Stimulated activated memory B cell treated with anti-CD40 and anti-IgM and Interleukin-4, amounts not matched to agents 10 μg/mL and 1 μg/mL and 100 μg/mL, for 72 hours (primary cell): ENCODE data around the gene PEX12.
"Not testable (repeated sequence)": the region's sequence is repeated elsewhere in the genome, so short reads cannot be mapped to it uniquely, and the experiment has no call there.

ENCODE experiments used
- ATAC-seq: fragments of 150-1000 bp; cut with Tn5 transposase; 2 replicates; pipeline ENCODE4 v1.10.0; 2021
- H3K27ac Mint-ChIP-seq: one replicate; pipeline ENCODE4 v1.8.0; 2022; ENCODE audit warnings: mild to moderate bottlenecking, mixed read lengths
- H3K27me3 Mint-ChIP-seq: one replicate; pipeline ENCODE4 v1.8.0; 2022; ENCODE audit warnings: mixed read lengths
- H3K36me3 Mint-ChIP-seq: one replicate; pipeline ENCODE4 v1.8.0; 2022; ENCODE audit warnings: mixed read lengths
- H3K4me1 Mint-ChIP-seq: one replicate; pipeline ENCODE4 v1.8.0; 2022; ENCODE audit warnings: mixed read lengths
- H3K4me3 Mint-ChIP-seq: one replicate; pipeline ENCODE4 v1.8.0; 2022; ENCODE audit warnings: mild to moderate bottlenecking, moderate library complexity, mixed read lengths
- H3K9me3 Mint-ChIP-seq: one replicate; pipeline ENCODE4 v1.8.0; 2022; ENCODE audit warnings: mixed read lengths

PEX12 gene

GRCh38 chr17:35578197-35578928 lies at the start of gene PEX12:
PEX12 (minus strand) TSS chr17:35578571; CDS start chr17:35578021, 550 bp downstream.
- Mint-ChIP-seq H3K4me3 (peak within 1 kb of the TSS; percentile 100), H3K9me3 (no peaks in the 10 kb centered on the region), H3K27ac (peak within 1 kb of the TSS; percentile 100), H3K27me3 (no peaks in the 10 kb centered on the region), H3K4me1 (peaks cover 17% of the 10 kb centered on the region), H3K36me3 (peaks cover 7% of the 10 kb centered on the region)
- peak; percentile 98 for ATAC-seq

DNA sequence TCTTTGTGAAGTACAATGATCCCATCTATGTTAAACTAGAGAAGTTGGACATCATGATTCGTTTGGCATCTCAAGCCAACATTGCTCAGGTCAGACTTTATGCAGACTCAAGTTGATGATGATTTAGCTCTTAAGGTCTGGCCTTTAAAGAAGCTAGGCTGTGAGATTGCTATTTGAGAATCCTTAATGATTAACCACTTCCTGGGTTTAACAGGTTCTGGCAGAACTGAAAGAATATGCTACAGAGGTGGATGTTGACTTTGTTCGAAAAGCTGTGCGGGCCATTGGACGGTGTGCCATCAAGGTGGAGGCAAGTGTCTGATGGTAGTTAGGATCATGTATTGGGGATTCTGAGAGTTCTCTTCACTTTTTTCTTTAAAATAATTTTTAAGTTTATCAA lies 49.0 kb upstream of the PEX12 start:
- H3K27ac Mint-ChIP-seq = no peak overlapping the region
- no peaks in the 10 kb centered on the region for H3K27me3 Mint-ChIP-seq
- ATAC-seq = no peak
- H3K4me3 Mint-ChIP-seq = no peak overlapping the region
- no peaks in the 10 kb centered on the region for H3K9me3 Mint-ChIP-seq
- peaks cover 61% of the 10 kb centered on the region for H3K36me3 Mint-ChIP-seq
- peaks cover 9% of the 10 kb centered on the region for H3K4me1 Mint-ChIP-seq

DNA sequence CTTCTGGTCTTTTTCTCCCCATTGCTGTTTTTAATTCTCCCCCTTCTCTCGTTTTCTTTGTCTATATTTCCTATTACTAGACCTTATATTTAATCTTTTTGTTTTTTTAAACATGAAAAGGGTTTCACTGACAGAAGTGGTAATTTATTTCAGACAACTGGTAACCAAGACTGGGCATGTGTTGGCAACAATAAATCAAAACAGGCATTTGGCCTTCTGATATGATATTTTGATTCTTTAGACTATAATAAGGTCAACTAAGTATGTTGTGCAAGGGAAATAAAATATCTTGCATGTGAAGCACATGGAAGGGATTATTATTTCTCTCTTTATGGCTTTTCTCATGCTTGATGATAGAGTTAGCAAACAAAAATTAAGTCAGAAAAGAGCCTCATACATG lies 43.4 kb upstream of the PEX12 start:
- Mint-ChIP-seq H3K36me3 (peaks cover 27% of the 10 kb centered on the region), H3K27me3 (no peaks in the 10 kb centered on the region), H3K27ac (no peak overlapping the region), H3K4me3 (no peak overlapping the region), H3K4me1 (peaks cover 16% of the 10 kb centered on the region), H3K9me3 (no peaks in the 10 kb centered on the region)
- ATAC-seq = no peak

DNA sequence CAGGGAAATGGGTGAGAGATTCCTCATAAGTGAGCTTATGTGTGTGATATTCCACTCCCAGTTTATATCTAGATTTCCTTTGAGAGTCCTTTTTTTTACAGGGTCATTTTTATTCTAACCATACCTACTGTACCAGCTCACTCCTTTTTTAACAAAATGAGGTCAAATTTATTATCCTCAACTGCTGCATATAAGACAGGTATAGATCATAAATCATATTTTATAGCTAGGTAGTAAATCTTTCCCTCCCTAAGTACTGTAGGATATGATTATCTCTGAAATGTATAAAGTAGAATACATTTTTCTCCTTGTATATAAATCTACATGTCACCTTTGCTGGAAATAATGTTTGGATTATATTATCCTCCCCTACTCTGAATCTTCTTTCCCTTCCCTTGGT lies 40.3 kb upstream of the PEX12 start:
- Mint-ChIP-seq H3K27me3 (no peaks in the 10 kb centered on the region), H3K4me1 (peaks cover 12% of the 10 kb centered on the region), H3K4me3 (no peak overlapping the region), H3K36me3 (no peaks in the 10 kb centered on the region), H3K9me3 (no peaks in the 10 kb centered on the region), H3K27ac (no peak overlapping the region)
- ATAC-seq = no peak

GRCh38 chr17:35617505-35617904 lies 39.1 kb upstream of the PEX12 start:
- no peaks in the 10 kb centered on the region for H3K36me3 Mint-ChIP-seq
- peaks cover 12% of the 10 kb centered on the region for H3K4me1 Mint-ChIP-seq
- no peak overlapping the region for H3K27ac Mint-ChIP-seq
- ATAC-seq = no peak
- no peaks in the 10 kb centered on the region for H3K9me3 Mint-ChIP-seq
- H3K27me3 Mint-ChIP-seq = no peaks in the 10 kb centered on the region
- H3K4me3 Mint-ChIP-seq = no peak overlapping the region

GRCh38 chr17:35616536-35616935 lies 38.2 kb upstream of the PEX12 start:
- Mint-ChIP-seq H3K27me3 (no peaks in the 10 kb centered on the region), H3K4me3 (no peak overlapping the region), H3K36me3 (no peaks in the 10 kb centered on the region), H3K9me3 (no peaks in the 10 kb centered on the region), H3K4me1 (peaks cover 12% of the 10 kb centered on the region), H3K27ac (no peak overlapping the region)
- no peak for ATAC-seq

DNA sequence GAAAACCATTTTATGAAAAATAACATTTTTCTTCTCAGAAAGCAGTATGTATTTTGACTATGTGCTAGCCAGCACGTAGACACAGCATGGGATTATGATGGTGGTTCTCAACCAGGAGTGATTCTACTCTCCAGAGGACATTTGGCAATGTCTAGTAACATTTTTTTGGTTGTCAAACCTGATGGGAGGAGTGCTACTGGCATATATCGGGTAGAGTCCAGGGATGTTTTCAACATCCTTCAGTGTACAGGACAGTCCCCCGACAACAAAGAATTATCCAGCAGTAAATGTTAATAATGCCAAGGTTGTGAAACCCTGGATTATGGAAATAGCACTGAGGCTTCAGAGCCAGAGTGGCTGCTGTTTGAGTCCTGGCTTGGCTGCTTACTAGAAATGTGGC lies 36.4 kb upstream of the PEX12 start:
- H3K27ac Mint-ChIP-seq = no peak overlapping the region
- no peaks in the 10 kb centered on the region for H3K27me3 Mint-ChIP-seq
- H3K9me3 Mint-ChIP-seq = no peaks in the 10 kb centered on the region
- no peak overlapping the region for H3K4me3 Mint-ChIP-seq
- peaks cover 12% of the 10 kb centered on the region for H3K4me1 Mint-ChIP-seq
- ATAC-seq = no peak
- peaks cover 5% of the 10 kb centered on the region for H3K36me3 Mint-ChIP-seq

DNA sequence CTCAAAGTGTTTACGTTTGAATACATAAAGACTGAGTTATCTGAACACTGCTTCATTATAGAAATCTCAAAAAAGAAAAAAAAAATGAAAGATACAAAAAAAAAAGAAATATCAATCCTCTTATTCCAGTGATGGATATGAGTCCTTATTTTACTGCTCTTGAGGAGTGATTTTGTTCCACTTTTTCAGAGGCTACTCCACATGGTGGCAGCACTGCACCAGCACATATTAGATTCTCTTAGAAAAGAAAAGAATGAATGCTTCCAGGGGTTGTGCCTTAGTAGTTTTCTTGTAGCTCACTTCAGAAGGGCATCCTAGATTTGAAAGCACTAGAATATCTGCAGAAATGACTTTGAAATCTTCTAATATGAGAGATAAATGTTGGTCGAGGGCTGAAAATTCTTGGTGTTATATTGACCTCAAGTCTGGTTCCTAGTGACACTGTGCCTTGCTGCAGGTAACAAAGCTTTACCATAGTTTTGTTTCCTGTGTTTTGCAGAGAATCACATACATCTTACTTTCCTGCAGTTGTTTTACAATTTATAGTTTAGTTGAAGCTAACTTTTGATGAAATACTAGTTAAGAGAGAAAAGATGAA lies 34.7 kb upstream of the PEX12 start:
- ATAC-seq = no peak
- Mint-ChIP-seq H3K4me1 (peaks cover 5% of the 10 kb centered on the region), H3K27me3 (no peaks in the 10 kb centered on the region), H3K4me3 (no peak overlapping the region), H3K36me3 (peaks cover 9% of the 10 kb centered on the region), H3K9me3 (no peaks in the 10 kb centered on the region), H3K27ac (no peak overlapping the region)

DNA sequence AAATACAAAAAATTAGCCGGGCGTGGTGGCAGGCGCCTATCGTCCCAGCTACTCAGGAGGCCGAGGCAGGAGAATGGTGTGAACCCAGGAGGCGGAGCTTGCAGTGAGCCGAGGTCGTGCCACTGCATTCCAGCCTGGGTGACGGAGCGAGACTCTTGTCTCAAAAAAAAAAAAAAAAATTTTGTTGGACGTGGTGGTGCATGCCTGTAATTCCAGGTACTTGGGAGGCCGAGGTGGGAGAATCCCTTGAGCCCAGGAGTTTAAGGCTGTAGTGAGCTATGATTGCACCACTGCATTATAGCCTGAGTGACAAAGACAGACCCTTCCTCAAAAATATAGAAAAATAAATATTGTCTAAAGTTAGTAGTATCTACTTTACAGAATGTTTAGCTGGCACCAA lies 32.4 kb upstream of the PEX12 start:
- peaks cover 31% of the 10 kb centered on the region for H3K36me3 Mint-ChIP-seq
- ATAC-seq, H3K27ac Mint-ChIP-seq, H3K27me3 Mint-ChIP-seq, H3K4me3 Mint-ChIP-seq, H3K4me1 Mint-ChIP-seq, H3K9me3 Mint-ChIP-seq: not testable (repeated sequence)

- Mint-ChIP-seq H3K4me1 (no peaks in the 10 kb centered on the region), H3K4me3 (no peak overlapping the region), H3K27me3 (no peaks in the 10 kb centered on the region), H3K27ac (no peak overlapping the region), H3K36me3 (peaks cover 38% of the 10 kb centered on the region), H3K9me3 (no peaks in the 10 kb centered on the region)
- no peak for ATAC-seq
Measured at GRCh38 chr17:35609831-35610230, 31.5 kb upstream of the PEX12 start.

GRCh38 chr17:35607239-35607847 lies 29.0 kb upstream of the PEX12 start:
- H3K36me3 Mint-ChIP-seq = peaks cover 54% of the 10 kb centered on the region

DNA sequence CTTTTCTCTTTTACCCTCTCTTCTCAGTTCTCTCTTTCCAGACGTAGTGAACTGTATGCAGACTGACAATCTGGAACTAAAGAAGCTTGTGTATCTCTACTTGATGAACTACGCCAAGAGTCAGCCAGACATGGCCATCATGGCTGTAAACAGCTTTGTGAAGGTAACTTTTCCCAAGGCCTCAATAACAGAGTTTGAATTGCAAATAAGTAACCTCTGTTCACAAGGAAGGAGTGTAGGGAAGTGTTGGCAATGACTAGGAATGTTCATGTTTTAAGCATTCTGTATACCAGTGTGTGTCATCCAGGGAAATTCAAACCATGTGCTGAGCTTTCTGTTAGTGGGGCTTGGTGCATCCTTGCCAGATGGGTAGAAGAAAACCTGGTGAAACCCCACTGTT lies 27.3 kb upstream of the PEX12 start:
- H3K4me3 Mint-ChIP-seq = no peak overlapping the region
- no peaks in the 10 kb centered on the region for H3K4me1 Mint-ChIP-seq
- H3K27ac Mint-ChIP-seq = no peak overlapping the region
- no peaks in the 10 kb centered on the region for H3K27me3 Mint-ChIP-seq
- ATAC-seq = no peak
- H3K9me3 Mint-ChIP-seq = no peaks in the 10 kb centered on the region
- H3K36me3 Mint-ChIP-seq = peaks cover 54% of the 10 kb centered on the region

More at GRCh38 chr17:35607239-35607847, 29.0 kb upstream of the PEX12 start:
- H3K27me3 Mint-ChIP-seq = no peaks in the 10 kb centered on the region
- ATAC-seq = no peak
- H3K4me3 Mint-ChIP-seq = no peak overlapping the region
- H3K27ac Mint-ChIP-seq = no peak overlapping the region
- H3K4me1 Mint-ChIP-seq = no peaks in the 10 kb centered on the region
- no peaks in the 10 kb centered on the region for H3K9me3 Mint-ChIP-seq

GRCh38 chr17:35603674-35604073 lies 25.3 kb upstream of the PEX12 start:
- ATAC-seq = no peak
- H3K4me1 Mint-ChIP-seq = no peaks in the 10 kb centered on the region
- no peak overlapping the region for H3K27ac Mint-ChIP-seq
- no peaks in the 10 kb centered on the region for H3K9me3 Mint-ChIP-seq
- no peak overlapping the region for H3K4me3 Mint-ChIP-seq
- H3K27me3 Mint-ChIP-seq = no peaks in the 10 kb centered on the region
- H3K36me3 Mint-ChIP-seq = peaks cover 63% of the 10 kb centered on the region

DNA sequence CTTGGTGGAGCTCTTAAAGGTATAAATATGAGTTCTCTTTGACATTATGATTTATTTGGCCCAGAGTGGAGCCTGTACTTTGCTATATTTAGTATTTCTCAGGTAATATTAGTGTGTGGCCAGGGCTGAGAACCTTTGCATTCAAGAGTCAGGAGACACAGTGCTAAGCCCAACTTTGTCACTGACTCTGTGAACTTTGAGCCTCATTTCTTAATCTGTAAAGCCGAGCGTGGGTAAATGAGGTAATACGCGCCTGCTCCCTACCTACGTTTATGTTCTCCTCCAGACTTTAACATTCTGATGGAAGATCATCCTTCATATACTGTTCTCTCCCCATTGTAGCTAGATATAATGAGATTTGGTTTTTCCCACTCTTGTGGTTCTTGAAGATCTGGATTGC lies 19.2 kb upstream of the PEX12 start:
- ATAC-seq = no peak

DNA sequence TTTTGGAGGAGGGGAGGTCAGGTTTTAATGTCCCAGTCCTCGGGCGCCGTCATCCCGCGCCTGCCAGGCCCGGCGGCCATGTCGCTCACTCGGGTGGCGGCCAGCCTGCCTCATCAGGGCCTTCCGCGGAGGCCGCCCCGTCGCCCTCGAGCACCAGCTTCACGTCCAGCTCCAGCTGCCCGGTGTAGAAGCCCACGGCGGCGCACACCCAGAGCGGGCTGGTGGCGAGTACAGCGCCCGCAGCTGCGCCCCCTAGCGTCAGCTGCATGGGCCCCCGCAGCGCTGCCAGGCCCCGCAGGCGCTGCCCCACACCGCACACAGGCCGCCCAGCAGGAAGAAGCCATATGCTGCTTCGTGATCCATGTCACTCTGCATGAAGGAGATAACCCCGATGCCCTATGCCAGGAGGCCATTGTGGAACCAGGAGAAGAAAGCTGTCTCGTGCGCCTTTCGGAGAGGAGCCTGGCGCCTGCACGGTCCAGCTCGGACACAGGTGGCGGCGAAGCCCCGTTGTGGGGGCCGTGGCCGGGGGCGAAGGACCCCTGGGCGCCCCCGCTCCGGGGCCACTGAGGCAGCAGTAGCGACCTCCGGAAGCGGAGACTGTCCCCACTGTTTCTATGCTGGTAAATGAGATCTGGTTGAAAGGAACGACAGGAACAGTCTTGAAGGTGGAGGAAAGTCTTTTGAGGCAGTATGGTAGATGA lies 18.3 kb upstream of the PEX12 start:
- Mint-ChIP-seq H3K36me3 (peaks cover 53% of the 10 kb centered on the region), H3K27me3 (no peaks in the 10 kb centered on the region), H3K27ac (no peak overlapping the region), H3K4me1 (no peaks in the 10 kb centered on the region), H3K4me3 (no peak overlapping the region), H3K9me3 (no peaks in the 10 kb centered on the region)
- no peak for ATAC-seq

More for the DNA sequence above, 19.2 kb upstream of the PEX12 start:
- Mint-ChIP-seq H3K9me3 (no peaks in the 10 kb centered on the region), H3K4me3 (no peak overlapping the region), H3K36me3 (peaks cover 54% of the 10 kb centered on the region), H3K4me1 (no peaks in the 10 kb centered on the region), H3K27me3 (no peaks in the 10 kb centered on the region), H3K27ac (no peak overlapping the region)
